Activated CD8-positive, alpha-beta memory T cell treated with anti-CD3 and anti-CD28 coated beads, Interleukin-2, amount 50 U/mL, for 24 hours (primary cell): ENCODE data around the gene KRTAP1-1.
"Not testable (repeated sequence)": the region's sequence is repeated elsewhere in the genome, so short reads cannot be mapped to it uniquely, and the experiment has no call there.

Source experiments
- DNase-seq: peaks from one replicate; pipeline ENCODE4 v3.0.0-alpha.2; 2020; ENCODE audit errors: extremely low read depth

Gene KRTAP1-1

GRCh38 chr17:41055130-41055529 lies 13.9 kb upstream of the KRTAP1-1 start, which contains the start of gene KRTAP2-2:
Gene KRTAP2-2, minus strand, starts transcription at chr17:41055230. Its CDS starts 19 bp downstream, at chr17:41055211.
- not testable (repeated sequence) for DNase-seq

- not testable (repeated sequence) for DNase-seq
These were observed 13.3 kb upstream of the KRTAP1-1 start for GRCh38 chr17:41054556-41054955.

GRCh38 chr17:41054025-41054424 lies 12.8 kb upstream of the KRTAP1-1 start:
- DNase-seq: no peak

- DNase-seq: no peak
These were observed 11.3 kb upstream of the KRTAP1-1 start for GRCh38 chr17:41052566-41052965.

- no peak for DNase-seq
These were observed 7.9 kb upstream of the KRTAP1-1 start for GRCh38 chr17:41049110-41049509.

- DNase-seq: no peak
These were observed 7.2 kb upstream of the KRTAP1-1 start for GRCh38 chr17:41048441-41048840.

GRCh38 chr17:41046735-41047465 lies 5.7 kb upstream of the KRTAP1-1 start, which contains the start of gene KRTAP2-1:
Gene KRTAP2-1, minus strand, starts transcription at chr17:41047316. Its CDS starts 49 bp downstream, at chr17:41047267.
- not testable (repeated sequence) for DNase-seq

- no peak for DNase-seq
These were observed 1.7 kb upstream of the KRTAP1-1 start for GRCh38 chr17:41042953-41043352.

- no peak for DNase-seq
These were observed 3.3 kb downstream of the KRTAP1-1 start for GRCh38 chr17:41037853-41038350.

GRCh38 chr17:41034346-41034935 lies 6.8 kb downstream of the KRTAP1-1 start, which contains the start of gene KRTAP1-3:
Gene KRTAP1-3, minus strand, starts transcription at chr17:41034874. Its CDS starts 53 bp downstream, at chr17:41034821.
- not testable (repeated sequence) for DNase-seq

- DNase-seq: no peak
These were observed 11.5 kb downstream of the KRTAP1-1 start, which contains the start of gene KRTAP1-4 for GRCh38 chr17:41029633-41030245. Gene KRTAP1-4, minus strand, starts transcription at chr17:41030195. Its CDS starts 117 bp downstream, at chr17:41030078.

GRCh38 chr17:41026715-41027471 lies 14.4 kb downstream of the KRTAP1-1 start, which contains the start of gene KRTAP1-5:
Gene KRTAP1-5, minus strand, starts transcription at chr17:41027208. Its CDS starts 53 bp downstream, at chr17:41027155.
- DNase-seq: no peak

- no peak for DNase-seq
These were observed 16.6 kb downstream of the KRTAP1-1 start for GRCh38 chr17:41024697-41025096.

GRCh38 chr17:41020336-41020735 lies 20.9 kb downstream of the KRTAP1-1 start:
- DNase-seq: no peak

GRCh38 chr17:41019415-41019814 lies 21.8 kb downstream of the KRTAP1-1 start:
- DNase-seq: no peak

GRCh38 chr17:41018541-41018940 lies 22.7 kb downstream of the KRTAP1-1 start:
- DNase-seq: no peak

GRCh38 chr17:41016578-41017215 lies 24.6 kb downstream of the KRTAP1-1 start:
- DNase-seq: no peak

- DNase-seq: no peak
These were observed 25.8 kb downstream of the KRTAP1-1 start for GRCh38 chr17:41015454-41015853.

GRCh38 chr17:41013606-41014005 lies 27.6 kb downstream of the KRTAP1-1 start:
- no peak for DNase-seq

GRCh38 chr17:41013181-41013580 lies 28.1 kb downstream of the KRTAP1-1 start:
- no peak for DNase-seq
